Mesothelial cell of epicardium (in vitro differentiated cells): ENCODE results near the gene FCHSD1. TPM values are rescaled to one million over a fixed set of nuclear protein-coding genes. Genes with fewer than 3 reads are reported as not detected.

Experiments used
- DNase-seq, 2 experiments: peaks; one replicate each; pipeline ENCODE4 v3.0.0; 2021; ENCODE audit warnings: low spot score in 2 of 2; ENCODE audit not compliant: unreplicated experiment in 2 of 2
- H3K27ac Mint-ChIP-seq: 2 replicates; pipeline ENCODE4 v1.8.0; 2021; ENCODE audit warnings: mixed read lengths
- H3K27me3 Mint-ChIP-seq: 2 replicates; pipeline ENCODE4 v1.8.0; 2021; ENCODE audit warnings: low read depth, mixed read lengths
- H3K36me3 Mint-ChIP-seq: 2 replicates; pipeline ENCODE4 v1.8.0; 2021; ENCODE audit warnings: mixed read lengths
- H3K4me1 Mint-ChIP-seq: 2 replicates; pipeline ENCODE4 v1.8.0; 2021; ENCODE audit warnings: mixed read lengths
- H3K4me3 Mint-ChIP-seq: 2 replicates; pipeline ENCODE4 v1.8.0; 2021; ENCODE audit warnings: mild to moderate bottlenecking, moderate library complexity, mixed read lengths
- H3K9me3 Mint-ChIP-seq: 2 replicates; pipeline ENCODE4 v1.8.0; 2021; ENCODE audit warnings: mixed read lengths
- CTCF ChIP-seq: fragments of 200-600 bp; sonication (generic); IDR thresholded peaks from one replicate; pipeline ENCODE4 v1.5.0; 2021; ENCODE audit warnings: antibody characterized with exemption; ENCODE audit not compliant: unreplicated experiment
- total RNA-seq: library from RNA; stranded (reverse); gene quantifications from 3 replicates; pipeline ENCODE4 v1.2.1, GENCODE V29; 2021

Gene FCHSD1
- total RNA-seq, 1 donor from 2014 or later, result 48.6 TPM

GRCh38 chr5:141692919-141693725 is 41.9 kb upstream of the FCHSD1 start:
- peak overlapping the region; percentile 67 for H3K4me3 Mint-ChIP-seq
- no peak for TF ChIP-seq CTCF
- peaks cover 57% of the 10 kb centered on the region for H3K27me3 Mint-ChIP-seq
- no peak overlapping the region for H3K27ac Mint-ChIP-seq
- H3K36me3 Mint-ChIP-seq, result no peaks in the 10 kb centered on the region
- peaks cover 9% of the 10 kb centered on the region for H3K4me1 Mint-ChIP-seq
- no peak for DNase-seq
- no peaks in the 10 kb centered on the region for H3K9me3 Mint-ChIP-seq

- no peaks in the 10 kb centered on the region for H3K36me3 Mint-ChIP-seq
- peaks cover 52% of the 10 kb centered on the region for H3K27me3 Mint-ChIP-seq
These were observed 41.3 kb upstream of the FCHSD1 start for GRCh38 chr5:141692533-141692888.

GRCh38 chr5:141691867-141692532 is 40.8 kb upstream of the FCHSD1 start:
- Mint-ChIP-seq H3K27ac (no peak overlapping the region), H3K9me3 (no peaks in the 10 kb centered on the region), H3K27me3 (peaks cover 47% of the 10 kb centered on the region), H3K4me1 (peaks cover 15% of the 10 kb centered on the region), H3K36me3 (no peaks in the 10 kb centered on the region), H3K4me3 (peak overlapping the region; percentile 67)
- peak; percentile 99 for TF ChIP-seq CTCF
- peak; percentile 78 to 95 for DNase-seq

More at GRCh38 chr5:141692533-141692888, 41.3 kb upstream of the FCHSD1 start:
- H3K4me3 Mint-ChIP-seq, result peak overlapping the region; percentile 67
- no peak for DNase-seq
- no peaks in the 10 kb centered on the region for H3K9me3 Mint-ChIP-seq
- H3K4me1 Mint-ChIP-seq, result peaks cover 11% of the 10 kb centered on the region
- no peak for TF ChIP-seq CTCF
- no peak overlapping the region for H3K27ac Mint-ChIP-seq

GRCh38 chr5:141691286-141691866 is 40.2 kb upstream of the FCHSD1 start:
- H3K9me3 Mint-ChIP-seq, result no peaks in the 10 kb centered on the region
- H3K27me3 Mint-ChIP-seq, result peaks cover 43% of the 10 kb centered on the region
- H3K4me1 Mint-ChIP-seq, result peaks cover 19% of the 10 kb centered on the region
- DNase-seq, result no peak
- H3K36me3 Mint-ChIP-seq, result no peaks in the 10 kb centered on the region
- TF ChIP-seq CTCF, result no peak
- no peak overlapping the region for H3K27ac Mint-ChIP-seq
- H3K4me3 Mint-ChIP-seq, result no peak overlapping the region

GRCh38 chr5:141686648-141687416 is 35.6 kb upstream of the FCHSD1 start:
- Mint-ChIP-seq H3K36me3 (no peaks in the 10 kb centered on the region), H3K27me3 (peaks cover 25% of the 10 kb centered on the region), H3K9me3 (no peaks in the 10 kb centered on the region), H3K4me3 (no peak overlapping the region), H3K27ac (no peak overlapping the region), H3K4me1 (peaks cover 21% of the 10 kb centered on the region)
- no peak for DNase-seq
- no peak for TF ChIP-seq CTCF
